Neuronal stem cell (in vitro differentiated cells): Measurements from ENCODE around the gene SHH. TPM values are rescaled to one million over a fixed set of nuclear protein-coding genes. Genes with fewer than 3 reads are reported as not detected.
A peak's percentile ranks its signal among the peaks of the same experiment; 100 is the strongest.

Experiments
- DNase-seq: peaks from one replicate; pipeline ENCODE4 v3.0.0-alpha.2; 2013; ENCODE audit warnings: low spot score
- H2AFZ ChIP-seq: one replicate; pipeline ENCODE4 v1.6.1; 2013; ENCODE audit warnings: mild to moderate bottlenecking, low read length, inconsistent platforms
- H2AK5ac ChIP-seq: 2 replicates; pipeline ENCODE4 v1.6.1; 2013; ENCODE audit warnings: low read depth, mild to moderate bottlenecking, inconsistent platforms, low read length, moderate library complexity, mixed read lengths
- H2BK120ac ChIP-seq: 2 replicates; pipeline ENCODE4 v1.6.1; 2013; ENCODE audit warnings: low read depth, mild to moderate bottlenecking, inconsistent platforms, low read length, moderate library complexity, mixed read lengths
- H2BK12ac ChIP-seq: one replicate; pipeline ENCODE4 v1.6.1; 2013; ENCODE audit warnings: low read length, inconsistent platforms
- H2BK15ac ChIP-seq: 2 replicates; pipeline ENCODE4 v1.6.1; 2013; ENCODE audit warnings: mild to moderate bottlenecking, low read length, inconsistent platforms, mixed read lengths
- H2BK5ac ChIP-seq: one replicate; pipeline ENCODE4 v1.6.1; 2013; ENCODE audit warnings: inconsistent platforms, mild to moderate bottlenecking, low read length, moderate library complexity
- H3K14ac ChIP-seq: one replicate; pipeline ENCODE4 v1.6.1; 2013; ENCODE audit warnings: low read length, inconsistent platforms
- H3K18ac ChIP-seq: 2 replicates; pipeline ENCODE4 v1.6.1; 2013; ENCODE audit warnings: low read length, inconsistent platforms
- H3K23ac ChIP-seq: 2 replicates; pipeline ENCODE4 v1.6.1; 2013; ENCODE audit warnings: low read depth, mild to moderate bottlenecking, mixed read lengths, low read length, inconsistent platforms; ENCODE audit not compliant: poor library complexity
- H3K27ac ChIP-seq: replicated peaks from 3 replicates; pipeline ENCODE4 v1.5.1; 2013; ENCODE audit warnings: low read length, inconsistent platforms
- H3K27me3 ChIP-seq, 3 experiments: 2 replicates each; pipeline ENCODE4 v1.6.1; 2013; ENCODE audit warnings: low read length in 3 of 3, mild to moderate bottlenecking in 2 of 3, inconsistent platforms in 1 of 3, low read depth in 1 of 3, mixed read lengths in 1 of 3, moderate library complexity in 1 of 3; ENCODE audit not compliant: control insufficient read depth in 3 of 3, insufficient read depth in 3 of 3
- H3K36me3 ChIP-seq, 2 donors: replicated peaks in 1 of 2; 2 replicates each; pipeline ENCODE4 v1.6.1; 2013; ENCODE audit warnings: low read length in 2 of 2; ENCODE audit not compliant: control insufficient read depth in 2 of 2, insufficient read depth in 2 of 2
- H3K4ac ChIP-seq: 2 replicates; pipeline ENCODE4 v1.6.1; 2013; ENCODE audit warnings: inconsistent platforms, mild to moderate bottlenecking, low read length, moderate library complexity
- H3K4me1 ChIP-seq, 2 donors: 1 replicate in 1 of 2; 2 replicates in 1 of 2; pipeline ENCODE4 v1.6.1; 2013; ENCODE audit warnings: low read length in 2 of 2, low read depth in 1 of 2; ENCODE audit not compliant: control insufficient read depth in 2 of 2, insufficient read depth in 1 of 2
- H3K4me2 ChIP-seq: one replicate; pipeline ENCODE4 v1.6.1; 2013; ENCODE audit warnings: mild to moderate bottlenecking, low read length, inconsistent platforms; ENCODE audit not compliant: insufficient read depth, poor library complexity, severe bottlenecking
- H3K4me3 ChIP-seq, 2 donors: 2 replicates each; pipeline ENCODE4 v1.5.1; 2013; ENCODE audit warnings: low read length in 2 of 2, mild to moderate bottlenecking in 2 of 2, inconsistent platforms in 1 of 2, moderate library complexity in 1 of 2
- H3K79me1 ChIP-seq: one replicate; pipeline ENCODE4 v1.6.1; 2013; ENCODE audit warnings: low read depth, mild to moderate bottlenecking, inconsistent platforms, low read length, moderate library complexity
- H3K9ac ChIP-seq: one replicate; pipeline ENCODE4 v1.6.1; 2013; ENCODE audit warnings: mild to moderate bottlenecking, low read depth, low read length, inconsistent platforms; ENCODE audit not compliant: poor library complexity
- H3K9me3 ChIP-seq, 2 donors: replicated peaks in 1 of 2; 2 replicates each; pipeline versions ENCODE3 to v1.6.1; 2013; ENCODE audit warnings: low read length in 2 of 2, mild to moderate bottlenecking in 2 of 2, inconsistent platforms in 1 of 2, low read depth in 1 of 2, mixed read lengths in 1 of 2, moderate library complexity in 1 of 2; ENCODE audit not compliant: control insufficient read depth in 2 of 2, insufficient read depth in 1 of 2
- H4K8ac ChIP-seq: one replicate; pipeline ENCODE4 v1.6.1; 2013; ENCODE audit warnings: low read depth, mild to moderate bottlenecking, inconsistent platforms, low read length, moderate library complexity
- H4K91ac ChIP-seq: one replicate; pipeline ENCODE4 v1.6.1; 2013; ENCODE audit warnings: low read length, low read depth, mild to moderate bottlenecking, inconsistent platforms; ENCODE audit not compliant: poor library complexity
- whole genome bisulfite sequencing, 2 donors: extraction: QIAGEN DNeasy Blood & Tissue Kit; methylation state at CpG; one replicate each; pipeline ENCODE4 v1.1.7; 2013; ENCODE audit warnings: missing lambda C conversion rate in 2 of 2, mixed read lengths in 1 of 2; ENCODE audit not compliant: insufficient read length in 2 of 2, insufficient replicate concordance in 1 of 2; ENCODE audit errors: extremely low coverage in 2 of 2; 5-methylcytosine and 5-hydroxymethylcytosine counted together
- polyA plus RNA-seq, 2 experiments: library from polyadenylated mRNA; stranded (reverse); fragments of 200-250 nt; gene quantifications; one replicate each; pipeline ENCODE4 v1.2.3, GENCODE V29; 2013

SHH gene
- polyA plus RNA-seq (2013, experiment 1 of 2): 0.08 TPM
- 0.06 TPM for polyA plus RNA-seq (2013, experiment 2 of 2)

DNA sequence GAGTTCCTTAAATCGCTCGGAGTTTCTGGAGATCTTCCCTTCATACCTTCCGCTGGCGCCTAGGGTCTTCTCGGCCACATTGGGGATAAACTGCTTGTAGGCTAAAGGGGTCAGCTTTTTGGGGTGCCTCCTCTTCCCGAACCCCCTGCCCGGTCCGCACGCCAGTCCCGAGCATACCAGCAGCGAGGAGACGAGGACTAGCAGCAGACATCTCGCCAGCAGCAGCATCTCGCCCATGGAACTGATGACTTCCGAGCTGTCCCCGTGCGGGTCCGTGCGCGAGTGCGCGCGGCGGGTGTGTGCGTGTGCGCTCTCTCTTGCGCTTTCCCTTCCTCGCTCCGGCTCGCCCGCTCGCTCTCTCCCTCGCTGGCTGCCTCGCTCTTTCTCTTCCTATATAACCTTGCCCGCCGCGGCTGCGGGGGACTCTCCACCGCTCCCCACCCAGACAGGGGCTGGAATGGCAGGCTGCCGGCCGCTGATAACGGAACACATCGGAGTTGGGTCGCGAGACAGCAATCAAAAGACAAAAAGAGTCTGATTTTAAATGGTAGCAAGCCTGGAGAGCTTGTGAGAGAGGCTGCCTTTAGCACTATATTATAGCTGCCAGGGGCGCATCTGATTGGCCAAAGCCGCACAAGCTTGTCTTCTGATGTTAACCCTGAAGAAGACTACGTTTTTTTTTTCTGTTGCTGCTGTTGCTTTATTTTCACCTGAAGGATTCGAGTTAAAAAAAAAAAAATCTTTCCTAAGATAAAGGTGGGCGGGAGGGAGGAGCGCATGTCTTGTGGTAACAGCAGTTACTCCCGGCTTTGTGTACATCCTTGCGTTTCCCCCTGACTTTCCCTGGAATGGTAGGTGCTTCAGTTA lies at the start of gene SHH:
Gene SHH, minus strand, starts transcription at position 569 of the 867 bp plus-strand sequence. Its CDS starts 341 bp downstream, at position 228.
- Histone ChIP-seq H4K8ac (no peak within 1 kb of the TSS), H3K4me2 (peak within 1 kb of the TSS; percentile 43), H3K4ac (no peak within 1 kb of the TSS), H3K23ac (peak within 1 kb of the TSS; percentile 60), H3K9me3 (no peaks in the 10 kb centered on the region), H2BK15ac (no peak within 1 kb of the TSS), H3K36me3 (no peaks in the 10 kb centered on the region), H3K14ac (no peak within 1 kb of the TSS), H2BK12ac (no peak within 1 kb of the TSS), H2AK5ac (no peak within 1 kb of the TSS), H3K18ac (peak within 1 kb of the TSS; percentile 61), H2BK5ac (no peak within 1 kb of the TSS), H2AFZ (peak within 1 kb of the TSS; percentile 28), H3K4me1 (peaks cover 24 to 26% of the 10 kb centered on the region in 2 donors), H3K79me1 (no peaks in the 10 kb centered on the region), H3K4me3 (peak within 1 kb of the TSS in 1 of 2 donors; percentile 66), H3K27me3 (peaks cover 57 to 96% (median 79%) of the 10 kb centered on the region in 3 experiments), H3K27ac (no peak within 1 kb of the TSS), H2BK120ac (no peak within 1 kb of the TSS), H3K9ac (no peak within 1 kb of the TSS), H4K91ac (no peak within 1 kb of the TSS)
- WGBS, 2 donors: no CpG with 5 or more reads among the region's 53 CpGs
- DNase-seq: no peak

DNA sequence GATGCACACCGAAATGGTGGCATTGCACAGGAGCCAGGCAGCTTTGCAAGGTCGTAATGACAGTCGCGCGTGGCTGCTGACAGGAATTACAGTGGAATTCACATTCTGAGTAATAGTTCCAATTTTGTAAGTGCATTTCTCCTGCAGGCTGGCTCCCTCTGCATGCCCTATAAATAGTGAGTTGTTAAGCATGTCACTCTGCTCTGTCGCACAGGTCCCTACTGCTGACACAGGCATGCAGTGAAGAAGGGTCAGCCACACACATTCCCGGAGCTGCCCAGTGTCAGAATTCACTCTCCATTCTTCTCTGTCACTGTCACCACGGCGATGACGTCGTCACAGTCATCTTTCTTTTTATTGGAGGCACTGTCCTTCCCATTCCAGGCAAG lies 49.2 kb upstream of the SHH start:
- no CpG with 5 or more reads among the region's 11 CpGs for WGBS, 2 donors

DNA sequence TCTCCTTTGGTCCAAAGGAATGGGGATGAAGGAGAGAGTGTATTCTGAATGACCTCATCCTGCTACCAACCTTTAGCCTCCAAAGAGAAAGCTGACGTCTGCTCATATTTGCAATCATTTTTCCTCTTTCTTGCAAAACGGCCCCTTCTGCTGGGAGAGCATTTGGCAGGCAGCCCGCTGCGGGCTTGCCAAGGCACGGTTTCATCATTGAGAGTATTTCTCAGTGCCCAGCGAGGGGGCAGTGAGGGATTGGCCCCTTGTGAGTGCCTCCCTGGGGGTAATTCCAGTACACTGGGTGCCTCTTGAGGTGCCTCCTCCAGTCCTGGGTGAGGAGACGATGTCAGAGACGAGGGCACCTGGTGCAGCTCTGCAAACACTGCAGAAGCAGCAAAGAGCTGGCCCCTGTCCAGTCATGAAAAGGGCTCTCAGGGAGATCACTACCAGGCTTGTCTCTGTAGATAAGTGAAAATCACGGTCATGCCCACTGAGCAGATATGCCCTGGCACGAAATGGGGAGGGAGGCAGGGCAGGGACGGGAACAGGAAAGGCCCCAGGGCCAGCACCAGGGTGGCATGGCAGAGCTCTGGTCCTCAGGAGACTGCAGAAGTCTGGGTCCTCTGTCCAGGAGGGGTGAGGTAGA lies 48.7 kb upstream of the SHH start:
- no peak overlapping the region for H3K9ac ChIP-seq
- no peak for DNase-seq
- no peak overlapping the region for H2BK12ac ChIP-seq
- H2AFZ ChIP-seq: no peak overlapping the region
- WGBS, 2 donors: no CpG with 5 or more reads among the region's 11 CpGs
- no peak overlapping the region for H4K8ac ChIP-seq
- H3K14ac ChIP-seq: peak overlapping the region; percentile 40
- no peak overlapping the region for H3K4me2 ChIP-seq
- H2AK5ac ChIP-seq: no peak overlapping the region
- no peaks in the 10 kb centered on the region for H3K79me1 ChIP-seq
- H3K18ac ChIP-seq: no peak overlapping the region
- no peaks in the 10 kb centered on the region for H3K36me3 ChIP-seq
- H3K4me3 ChIP-seq: no peak overlapping the region
- H2BK5ac ChIP-seq: no peak overlapping the region
- H4K91ac ChIP-seq: no peak overlapping the region
- no peaks in the 10 kb centered on the region for H3K4me1 ChIP-seq
- H2BK15ac ChIP-seq: no peak overlapping the region
- H3K27ac ChIP-seq: no peak overlapping the region
- no peak overlapping the region for H3K23ac ChIP-seq
- no peak overlapping the region for H3K4ac ChIP-seq
- peaks cover 0 to 2% of the 10 kb centered on the region in 2 donors for H3K9me3 ChIP-seq
- H3K27me3 ChIP-seq: peaks cover 0 to 9% (median 0%) of the 10 kb centered on the region in 3 experiments
- no peak overlapping the region for H2BK120ac ChIP-seq

More for the DNA sequence above, 49.2 kb upstream of the SHH start:
- Histone ChIP-seq H2BK5ac (no peak overlapping the region), H2BK120ac (no peak overlapping the region), H3K23ac (no peak overlapping the region), H3K9me3 (peaks cover 0 to 4% of the 10 kb centered on the region in 2 donors), H3K9ac (no peak overlapping the region), H3K27me3 (peaks cover 0 to 12% (median 0%) of the 10 kb centered on the region in 3 experiments), H3K27ac (no peak overlapping the region), H2AFZ (no peak overlapping the region), H3K36me3 (no peaks in the 10 kb centered on the region), H3K4me1 (no peaks in the 10 kb centered on the region), H4K91ac (no peak overlapping the region), H4K8ac (no peak overlapping the region), H3K4me2 (no peak overlapping the region), H2AK5ac (no peak overlapping the region), H3K18ac (no peak overlapping the region), H3K14ac (peak overlapping the region; percentile 40), H3K4me3 (no peak overlapping the region), H2BK15ac (no peak overlapping the region), H2BK12ac (no peak overlapping the region), H3K4ac (no peak overlapping the region), H3K79me1 (no peaks in the 10 kb centered on the region)
- no peak for DNase-seq

DNA sequence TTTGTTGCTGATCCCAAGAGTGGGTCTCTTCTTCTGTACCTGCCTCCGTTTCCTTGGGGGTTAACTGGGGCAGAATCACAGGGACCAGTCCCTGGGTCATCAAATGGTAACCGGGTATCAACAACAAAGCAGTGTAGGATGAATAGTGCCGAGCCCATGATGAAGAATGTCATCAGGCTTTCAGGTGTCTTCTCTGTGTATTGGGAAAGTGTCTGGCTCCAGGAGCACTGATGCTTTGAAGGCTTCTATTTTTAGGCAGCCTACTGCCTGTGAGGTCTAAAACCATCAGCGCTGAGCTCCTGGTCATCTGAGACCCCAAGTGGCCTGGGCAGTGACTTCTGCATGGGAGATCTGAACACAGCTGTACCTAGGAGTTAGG lies 48.2 kb upstream of the SHH start:
- no peak overlapping the region for H3K9ac ChIP-seq
- WGBS, 2 donors: no CpG with 5 or more reads among the region's 4 CpGs
- H3K14ac ChIP-seq: no peak overlapping the region
- no peak overlapping the region for H3K23ac ChIP-seq
- no peak overlapping the region for H3K27ac ChIP-seq
- H3K18ac ChIP-seq: no peak overlapping the region
- peaks cover 0 to 9% (median 0%) of the 10 kb centered on the region in 3 experiments for H3K27me3 ChIP-seq
- no peak for DNase-seq
- no peak overlapping the region for H4K8ac ChIP-seq
- H3K4me2 ChIP-seq: no peak overlapping the region
- H2BK5ac ChIP-seq: no peak overlapping the region
- H2BK120ac ChIP-seq: no peak overlapping the region
- H3K36me3 ChIP-seq: no peaks in the 10 kb centered on the region
- H2BK15ac ChIP-seq: no peak overlapping the region
- no peak overlapping the region for H2BK12ac ChIP-seq
- H3K9me3 ChIP-seq: peaks cover 0 to 2% of the 10 kb centered on the region in 2 donors
- H3K79me1 ChIP-seq: no peaks in the 10 kb centered on the region
- H2AFZ ChIP-seq: no peak overlapping the region
- H3K4me1 ChIP-seq: no peaks in the 10 kb centered on the region
- no peak overlapping the region for H4K91ac ChIP-seq
- no peak overlapping the region for H3K4ac ChIP-seq
- no peak overlapping the region for H2AK5ac ChIP-seq
- H3K4me3 ChIP-seq: no peak overlapping the region
